ENCODE results near the gene ARHGAP8. TPM values are rescaled to one million over a fixed set of nuclear protein-coding genes. Genes with fewer than 3 reads are reported as not detected.

The ARHGAP8 gene
- total RNA-seq, 1 experiment from 2014 or later, result not detected

GRCh38 chr22:44802071-44802700, 49.8 kb downstream of the ARHGAP8 start:
- peak; percentile 18 for DNase-seq (ENCODE audit: low read depth)

- DNase-seq (ENCODE audit: low read depth), result no peak
These were observed 50.6 kb downstream of the ARHGAP8 start for GRCh38 chr22:44802956-44803355.

- no peak for DNase-seq (ENCODE audit: low read depth)
These were observed 52.0 kb downstream of the ARHGAP8 start for GRCh38 chr22:44804327-44804726.

GRCh38 chr22:44805711-44806110, 53.3 kb downstream of the ARHGAP8 start:
- no peak for DNase-seq (ENCODE audit: low read depth)

- no peak for DNase-seq (ENCODE audit: low read depth)
These were observed 54.9 kb downstream of the ARHGAP8 start for GRCh38 chr22:44807232-44807631.

GRCh38 chr22:44807915-44808690, 55.7 kb downstream of the ARHGAP8 start:
- no peak for DNase-seq (ENCODE audit: low read depth)

- DNase-seq (ENCODE audit: low read depth), result no peak
These were observed 57.1 kb downstream of the ARHGAP8 start for GRCh38 chr22:44809456-44809855.

- DNase-seq (ENCODE audit: low read depth), result no peak
These were observed 58.8 kb downstream of the ARHGAP8 start for GRCh38 chr22:44811141-44811540.

GRCh38 chr22:44813416-44813815, 61.0 kb downstream of the ARHGAP8 start:
- DNase-seq (ENCODE audit: low read depth), result no peak

- no peak for DNase-seq (ENCODE audit: low read depth)
These were observed 62.1 kb downstream of the ARHGAP8 start for GRCh38 chr22:44814266-44815098.

- no peak for DNase-seq (ENCODE audit: low read depth)
These were observed 63.0 kb downstream of the ARHGAP8 start for GRCh38 chr22:44815099-44816070.

- no peak for DNase-seq (ENCODE audit: low read depth)
These were observed 63.8 kb downstream of the ARHGAP8 start for GRCh38 chr22:44816141-44816540.

- DNase-seq (ENCODE audit: low read depth), result no peak
These were observed 66.4 kb downstream of the ARHGAP8 start for GRCh38 chr22:44818727-44819126.

GRCh38 chr22:44819966-44820631, 67.7 kb downstream of the ARHGAP8 start:
- no peak for DNase-seq (ENCODE audit: low read depth)

- DNase-seq (ENCODE audit: low read depth), result no peak
These were observed 69.5 kb downstream of the ARHGAP8 start for GRCh38 chr22:44821741-44822475.

- DNase-seq (ENCODE audit: low read depth), result peak; percentile 6
These were observed 70.2 kb downstream of the ARHGAP8 start for GRCh38 chr22:44822534-44822933.

GRCh38 chr22:44823396-44823795, 71.0 kb downstream of the ARHGAP8 start:
- DNase-seq (ENCODE audit: low read depth), result no peak

GRCh38 chr22:44823806-44824205, 71.4 kb downstream of the ARHGAP8 start:
- no peak for DNase-seq (ENCODE audit: low read depth)

- no peak for DNase-seq (ENCODE audit: low read depth)
These were observed 71.9 kb downstream of the ARHGAP8 start for GRCh38 chr22:44824271-44824670.
